GM19452 (cell line): ENCODE data around the gene FLT1.

Experiments
- ATAC-seq: cut with Tn5 transposase; IDR thresholded peaks from one replicate; pipeline ENCODE4 v1.9.1; 2021; ENCODE audit not compliant: unreplicated experiment

FLT1 gene

DNA sequence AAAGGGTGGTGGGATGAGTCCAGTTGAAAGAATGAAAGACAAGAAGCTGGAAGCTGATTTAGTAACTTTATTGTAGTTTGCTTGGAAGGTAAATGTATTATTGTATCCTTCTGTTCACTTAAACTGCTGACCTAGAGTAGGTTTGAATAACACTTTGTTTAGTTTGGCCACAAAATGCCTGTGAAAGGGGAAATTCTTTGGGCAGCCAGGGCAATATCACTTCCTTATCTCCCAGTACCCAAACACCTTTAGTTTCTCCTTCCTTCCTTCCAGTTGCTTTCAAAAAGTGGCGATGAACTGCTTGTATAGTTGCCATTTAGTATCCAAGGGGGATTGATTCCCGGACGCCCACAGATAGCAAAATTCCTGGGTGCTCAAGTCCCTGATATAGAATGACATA, 236.5 kb downstream of the FLT1 start:
- no peak for ATAC-seq

DNA sequence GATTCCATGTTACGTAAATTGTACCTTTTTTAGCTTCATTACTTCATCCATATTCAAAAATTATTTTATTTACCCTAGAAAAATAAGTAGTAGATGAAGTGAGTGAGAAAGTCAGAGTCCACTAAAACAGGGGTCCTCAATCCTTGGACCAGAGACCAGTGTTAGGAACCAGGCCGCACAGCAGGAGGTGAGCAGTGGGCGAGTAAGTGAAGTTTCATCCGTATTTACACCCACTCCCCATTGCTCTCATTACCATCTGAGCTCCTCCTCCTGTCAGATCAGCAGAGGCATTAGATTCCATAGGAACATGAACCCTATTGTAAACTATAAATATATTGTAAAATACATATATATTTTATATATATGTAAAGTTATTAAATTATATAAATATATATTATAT, 237.6 kb downstream of the FLT1 start:
- ATAC-seq, result no peak

DNA sequence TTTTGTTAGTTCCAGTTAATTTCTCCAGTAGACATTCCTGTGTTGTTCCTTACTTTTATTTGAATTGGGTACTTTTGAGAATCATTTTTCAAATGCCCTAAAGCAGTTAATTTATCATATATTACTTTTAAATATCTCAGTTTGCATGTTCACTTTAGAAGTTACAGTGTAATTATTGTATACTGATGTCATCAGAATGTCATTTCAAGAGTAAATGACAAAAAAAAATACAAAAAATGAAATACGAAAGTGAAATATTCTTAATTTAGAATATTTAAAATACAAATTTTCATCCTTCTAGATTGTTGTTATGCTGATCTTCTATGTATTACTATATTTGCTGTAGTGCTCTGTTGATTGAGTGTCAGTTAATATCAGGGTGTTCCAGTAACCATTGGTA, 242.4 kb downstream of the FLT1 start:
- no peak for ATAC-seq

DNA sequence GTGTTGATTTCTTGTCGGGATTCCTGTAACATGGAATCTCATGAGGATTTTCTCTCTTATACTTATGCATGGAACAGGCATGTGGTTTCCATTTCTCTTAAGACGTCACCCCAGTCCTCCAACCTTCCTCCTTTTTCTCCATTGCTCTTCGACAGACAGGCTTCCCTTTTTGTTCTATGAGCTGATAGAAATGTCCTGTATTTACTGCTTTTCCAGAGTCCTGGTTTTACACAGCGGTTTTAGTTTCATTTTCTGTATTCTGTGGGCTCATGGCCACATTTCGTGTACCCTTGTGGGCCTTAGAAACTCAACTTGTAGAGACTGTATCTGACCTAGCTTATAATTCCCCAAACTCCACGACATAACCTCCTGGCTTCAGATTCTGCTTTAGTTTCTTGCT, 243.5 kb downstream of the FLT1 start:
- no peak for ATAC-seq

DNA sequence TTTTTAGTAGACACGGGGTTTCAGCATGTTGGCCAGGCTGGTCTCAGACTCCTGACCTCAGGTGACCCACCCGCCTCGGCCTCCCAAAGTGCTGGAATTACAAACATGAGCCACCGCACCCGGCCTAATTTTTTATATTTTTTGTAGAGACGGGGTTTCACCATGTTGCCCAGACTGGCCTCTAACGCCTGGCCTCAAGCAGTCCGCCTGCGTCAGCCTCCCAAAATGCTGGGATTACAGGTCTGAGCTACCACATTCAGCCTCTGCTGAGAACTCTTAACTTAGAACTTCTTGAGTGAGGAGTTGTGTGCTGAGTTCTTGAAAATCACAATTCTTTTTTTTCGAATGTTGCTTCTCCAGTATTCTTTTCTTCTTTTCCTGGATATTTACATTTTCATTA, 244.4 kb downstream of the FLT1 start:
- no peak for ATAC-seq
